Effector memory CD4-positive, alpha-beta T cell (primary cell): ENCODE results near the gene U2AF2.
A peak's percentile ranks its signal among the peaks of the same experiment; 100 is the strongest.

ENCODE experiments used
- DNase-seq, 3 donors: peaks; one replicate each; pipeline ENCODE4 v3.0.0-alpha.2; 2020
- H3K27ac ChIP-seq: 2 replicates; pipeline ENCODE4 v1.7.0; 2013; ENCODE audit warnings: mild to moderate bottlenecking, low read length, moderate library complexity; ENCODE audit not compliant: insufficient read depth, poor library complexity, severe bottlenecking
- H3K27me3 ChIP-seq: replicated peaks from 2 replicates; pipeline ENCODE4 v1.7.0; 2013; ENCODE audit warnings: mild to moderate bottlenecking, low read length; ENCODE audit not compliant: insufficient read depth, control insufficient read depth, poor library complexity, severe bottlenecking
- H3K36me3 ChIP-seq: 2 replicates; pipeline ENCODE4 v1.7.0; 2013; ENCODE audit warnings: mild to moderate bottlenecking, low read length, moderate library complexity; ENCODE audit not compliant: control insufficient read depth, insufficient read depth
- H3K4me1 ChIP-seq: 2 replicates; pipeline ENCODE4 v1.7.0; 2013; ENCODE audit warnings: low read length, mild to moderate bottlenecking; ENCODE audit not compliant: control insufficient read depth, insufficient read depth, poor library complexity, severe bottlenecking
- H3K4me3 ChIP-seq: 2 replicates; pipeline ENCODE4 v1.7.0; 2013; ENCODE audit warnings: low read length, low read depth, mild to moderate bottlenecking; ENCODE audit not compliant: insufficient read depth, poor library complexity, severe bottlenecking
- H3K9me3 ChIP-seq: 2 replicates; pipeline ENCODE4 v1.7.0; 2013; ENCODE audit warnings: mild to moderate bottlenecking, low read length, moderate library complexity; ENCODE audit not compliant: control insufficient read depth
- total RNA-seq, 3 donors: gene quantifications; one replicate each; lab custom pipeline; 2026; lab: John Stamatoyannopoulos, UW

The U2AF2 gene
- total RNA-seq = 132 to 186 (median 166) reads per million in 3 donors

GRCh38 chr19:55654868-55655647 is at the start of gene U2AF2:
Gene U2AF2, plus strand, starts transcription at chr19:55655035. Its CDS starts 70 bp downstream, at chr19:55655105.
- peak within 1 kb of the TSS; percentile 99 for H3K27ac ChIP-seq
- peak; percentile 93 to 97 (median 95) for DNase-seq
- H3K4me3 ChIP-seq = peak within 1 kb of the TSS; percentile 79
- peaks cover 41% of the 10 kb centered on the region for H3K4me1 ChIP-seq
- H3K9me3 ChIP-seq = no peaks in the 10 kb centered on the region
- H3K27me3 ChIP-seq = no peaks in the 10 kb centered on the region
- peaks cover 16% of the 10 kb centered on the region for H3K36me3 ChIP-seq

- H3K4me1 ChIP-seq = peaks cover 19% of the 10 kb centered on the region
- H3K27me3 ChIP-seq = no peaks in the 10 kb centered on the region
- peak overlapping the region; percentile 93 for H3K27ac ChIP-seq
- peak overlapping the region; percentile 52 for H3K4me3 ChIP-seq
- peaks cover 10% of the 10 kb centered on the region for H3K36me3 ChIP-seq
- no peaks in the 10 kb centered on the region for H3K9me3 ChIP-seq
- peak; percentile 96 to 98 (median 98) for DNase-seq
Measured at GRCh38 chr19:55605207-55605636, 49.6 kb upstream of the U2AF2 start.

GRCh38 chr19:55605637-55606470 is 49.0 kb upstream of the U2AF2 start, which contains the start of gene ZNF865:
Gene ZNF865, plus strand, starts transcription at chr19:55605647. Its CDS starts 7,972 bp downstream, at chr19:55613619.
- peak; percentile 52 to 63 (median 58) for DNase-seq
- Histone ChIP-seq H3K4me1 (peaks cover 14% of the 10 kb centered on the region), H3K9me3 (no peaks in the 10 kb centered on the region), H3K4me3 (peak within 1 kb of the TSS; percentile 68), H3K27ac (peak within 1 kb of the TSS; percentile 93), H3K27me3 (no peaks in the 10 kb centered on the region), H3K36me3 (peaks cover 14% of the 10 kb centered on the region)

GRCh38 chr19:55606471-55606787 is 48.4 kb upstream of the U2AF2 start:
- Histone ChIP-seq H3K4me3 (peak overlapping the region; percentile 14), H3K36me3 (peaks cover 14% of the 10 kb centered on the region), H3K27ac (peak overlapping the region; percentile 93), H3K9me3 (no peaks in the 10 kb centered on the region), H3K27me3 (no peaks in the 10 kb centered on the region), H3K4me1 (peaks cover 12% of the 10 kb centered on the region)
- DNase-seq = no peak

GRCh38 chr19:55606817-55607216 is 48.0 kb upstream of the U2AF2 start:
- Histone ChIP-seq H3K27me3 (no peaks in the 10 kb centered on the region), H3K4me1 (peaks cover 12% of the 10 kb centered on the region), H3K9me3 (no peaks in the 10 kb centered on the region), H3K36me3 (peaks cover 14% of the 10 kb centered on the region), H3K27ac (peak overlapping the region; percentile 93), H3K4me3 (no peak overlapping the region)
- no peak for DNase-seq

GRCh38 chr19:55609326-55609725 is 45.5 kb upstream of the U2AF2 start:
- DNase-seq = no peak
- Histone ChIP-seq H3K27ac (no peak overlapping the region), H3K4me3 (no peak overlapping the region), H3K36me3 (peaks cover 14% of the 10 kb centered on the region), H3K27me3 (no peaks in the 10 kb centered on the region), H3K4me1 (peaks cover 12% of the 10 kb centered on the region), H3K9me3 (no peaks in the 10 kb centered on the region)

GRCh38 chr19:55611300-55611982 is 43.4 kb upstream of the U2AF2 start:
- no peaks in the 10 kb centered on the region for H3K9me3 ChIP-seq
- no peak overlapping the region for H3K27ac ChIP-seq
- no peak for DNase-seq
- H3K36me3 ChIP-seq = peaks cover 20% of the 10 kb centered on the region
- no peak overlapping the region for H3K4me3 ChIP-seq
- H3K4me1 ChIP-seq = peaks cover 4% of the 10 kb centered on the region
- H3K27me3 ChIP-seq = no peaks in the 10 kb centered on the region

- DNase-seq = no peak
- H3K36me3 ChIP-seq = peaks cover 25% of the 10 kb centered on the region
Measured at GRCh38 chr19:55611983-55612645, 42.7 kb upstream of the U2AF2 start.

GRCh38 chr19:55613396-55613795 is 41.4 kb upstream of the U2AF2 start:
- Histone ChIP-seq H3K4me1 (no peaks in the 10 kb centered on the region), H3K36me3 (peaks cover 21% of the 10 kb centered on the region)

More at GRCh38 chr19:55611983-55612645, 42.7 kb upstream of the U2AF2 start:
- H3K27ac ChIP-seq = no peak overlapping the region
- no peaks in the 10 kb centered on the region for H3K4me1 ChIP-seq
- H3K9me3 ChIP-seq = no peaks in the 10 kb centered on the region
- H3K4me3 ChIP-seq = no peak overlapping the region
- no peaks in the 10 kb centered on the region for H3K27me3 ChIP-seq

More at GRCh38 chr19:55613396-55613795, 41.4 kb upstream of the U2AF2 start:
- Histone ChIP-seq H3K27me3 (no peaks in the 10 kb centered on the region), H3K9me3 (no peaks in the 10 kb centered on the region), H3K4me3 (no peak overlapping the region), H3K27ac (no peak overlapping the region)
- DNase-seq = no peak
